Panc1 (cell line): ENCODE measurements around the gene TOR1AIP1.

ENCODE experiments used
- CTCF ChIP-seq: fragments of 450-650 bp; IDR thresholded peaks from 2 replicates; pipeline ENCODE4 v1.5.1; 2017; ENCODE audit warnings: mild to moderate bottlenecking
- POLR2AphosphoS5 ChIP-seq: IDR thresholded peaks from 2 replicates; pipeline ENCODE4 v1.6.1; 2012; ENCODE audit warnings: mild to moderate bottlenecking, low read depth, low read length, moderate library complexity
- REST ChIP-seq, 2 experiments: IDR thresholded peaks; 2 replicates each; pipeline ENCODE4 v1.6.1; 2011 to 2012; ENCODE audit warnings: low read depth in 2 of 2, control low read depth in 1 of 2, low read length in 1 of 2, mild to moderate bottlenecking in 1 of 2, moderate library complexity in 1 of 2; ENCODE audit not compliant: insufficient read depth in 1 of 2
- SIN3A ChIP-seq: IDR thresholded peaks from 2 replicates; pipeline ENCODE4 v1.6.1; 2012; ENCODE audit warnings: low read depth, mild to moderate bottlenecking, low read length, moderate library complexity, borderline replicate concordance; ENCODE audit not compliant: insufficient read depth

GRCh38 chr1:179950651-179951050 is 68.6 kb downstream of the TOR1AIP1 start:
- TF ChIP-seq CTCF = no peak
- TF ChIP-seq POLR2AphosphoS5 = no peak
- no peak for TF ChIP-seq REST (IDR thresholded peaks at IDR 0.05; ENCODE audit: insufficient read depth in 1 of 2, low read depth in 2 of 2, low read length in 1 of 2)
- TF ChIP-seq SIN3A = no peak
